Measurements from ENCODE around the gene KCNIP1. TPM values are rescaled to one million over a fixed set of nuclear protein-coding genes. Genes with fewer than 3 reads are reported as not detected.

KCNIP1 gene
- total RNA-seq, 3 donors from 2014 or later = not detected

- H3K4me1 Mint-ChIP-seq (ENCODE audit: low read depth) = no peaks in the 10 kb centered on the region
- ATAC-seq (no peak), DNase-seq (no peak)
- no peak overlapping the region for H3K4me3 Mint-ChIP-seq
- no peaks in the 10 kb centered on the region for H3K9me3 Mint-ChIP-seq
- H3K27me3 Mint-ChIP-seq (ENCODE audit: low read depth) = peaks cover 8% of the 10 kb centered on the region
- no peaks in the 10 kb centered on the region for H3K36me3 Mint-ChIP-seq (ENCODE audit: insufficient read depth)
Observed at GRCh38 chr5:170490381-170490780, 13.4 kb upstream of the KCNIP1 start.

GRCh38 chr5:170491479-170491878 lies 12.3 kb upstream of the KCNIP1 start:
- Mint-ChIP-seq H3K4me1 (ENCODE audit: low read depth) (no peaks in the 10 kb centered on the region), H3K36me3 (ENCODE audit: insufficient read depth) (no peaks in the 10 kb centered on the region), H3K27me3 (ENCODE audit: low read depth) (peaks cover 15% of the 10 kb centered on the region), H3K9me3 (no peaks in the 10 kb centered on the region), H3K4me3 (no peak overlapping the region)
- ATAC-seq (no peak), DNase-seq (no peak)

GRCh38 chr5:170493028-170493820 lies 10.6 kb upstream of the KCNIP1 start:
- Mint-ChIP-seq H3K27me3 (ENCODE audit: low read depth) (peaks cover 22% of the 10 kb centered on the region), H3K36me3 (ENCODE audit: insufficient read depth) (no peaks in the 10 kb centered on the region), H3K4me1 (ENCODE audit: low read depth) (no peaks in the 10 kb centered on the region), H3K9me3 (no peaks in the 10 kb centered on the region), H3K4me3 (no peak overlapping the region)
- DNase-seq (no peak), ATAC-seq (no peak)

- Mint-ChIP-seq H3K4me3 (no peak overlapping the region), H3K27me3 (ENCODE audit: low read depth) (peaks cover 27% of the 10 kb centered on the region), H3K36me3 (ENCODE audit: insufficient read depth) (no peaks in the 10 kb centered on the region), H3K9me3 (no peaks in the 10 kb centered on the region), H3K4me1 (ENCODE audit: low read depth) (no peaks in the 10 kb centered on the region)
- DNase-seq (no peak), ATAC-seq (no peak)
Observed at GRCh38 chr5:170494041-170494440, 9.8 kb upstream of the KCNIP1 start.

GRCh38 chr5:170495825-170496661 lies 7.8 kb upstream of the KCNIP1 start:
- Mint-ChIP-seq H3K27me3 (ENCODE audit: low read depth) (peaks cover 33% of the 10 kb centered on the region), H3K36me3 (ENCODE audit: insufficient read depth) (no peaks in the 10 kb centered on the region), H3K9me3 (no peaks in the 10 kb centered on the region), H3K4me1 (ENCODE audit: low read depth) (no peaks in the 10 kb centered on the region), H3K4me3 (no peak overlapping the region)
- DNase-seq (no peak), ATAC-seq (no peak)

GRCh38 chr5:170496662-170497028 lies 7.2 kb upstream of the KCNIP1 start:
- Mint-ChIP-seq H3K36me3 (ENCODE audit: insufficient read depth) (no peaks in the 10 kb centered on the region), H3K9me3 (no peaks in the 10 kb centered on the region), H3K4me3 (no peak overlapping the region), H3K4me1 (ENCODE audit: low read depth) (no peaks in the 10 kb centered on the region), H3K27me3 (ENCODE audit: low read depth) (peaks cover 36% of the 10 kb centered on the region)
- DNase-seq (no peak), ATAC-seq (no peak)

- Mint-ChIP-seq H3K27me3 (ENCODE audit: low read depth) (peaks cover 44% of the 10 kb centered on the region), H3K4me1 (ENCODE audit: low read depth) (no peaks in the 10 kb centered on the region), H3K36me3 (ENCODE audit: insufficient read depth) (no peaks in the 10 kb centered on the region), H3K9me3 (no peaks in the 10 kb centered on the region), H3K4me3 (no peak overlapping the region)
- ATAC-seq = no peak
- no peak for DNase-seq
Observed at GRCh38 chr5:170497311-170498038, 6.3 kb upstream of the KCNIP1 start.

GRCh38 chr5:170498811-170499351 lies 4.9 kb upstream of the KCNIP1 start:
- Mint-ChIP-seq H3K4me1 (ENCODE audit: low read depth) (no peaks in the 10 kb centered on the region), H3K9me3 (no peaks in the 10 kb centered on the region), H3K27me3 (ENCODE audit: low read depth) (peaks cover 53% of the 10 kb centered on the region), H3K36me3 (ENCODE audit: insufficient read depth) (no peaks in the 10 kb centered on the region), H3K4me3 (no peak overlapping the region)
- DNase-seq = no peak
- no peak for ATAC-seq

GRCh38 chr5:170499621-170500020 lies 4.2 kb upstream of the KCNIP1 start:
- Mint-ChIP-seq H3K4me3 (no peak overlapping the region), H3K4me1 (ENCODE audit: low read depth) (no peaks in the 10 kb centered on the region), H3K9me3 (no peaks in the 10 kb centered on the region), H3K27me3 (ENCODE audit: low read depth) (peaks cover 51% of the 10 kb centered on the region), H3K36me3 (ENCODE audit: insufficient read depth) (no peaks in the 10 kb centered on the region)
- ATAC-seq = no peak
- no peak for DNase-seq

- Mint-ChIP-seq H3K4me3 (no peak overlapping the region), H3K9me3 (no peaks in the 10 kb centered on the region), H3K27me3 (ENCODE audit: low read depth) (peaks cover 57% of the 10 kb centered on the region), H3K4me1 (ENCODE audit: low read depth) (peaks cover 1% of the 10 kb centered on the region), H3K36me3 (ENCODE audit: insufficient read depth) (no peaks in the 10 kb centered on the region)
- no peak for DNase-seq
- no peak for ATAC-seq
Observed at GRCh38 chr5:170501361-170501760, 2.5 kb upstream of the KCNIP1 start.

- Mint-ChIP-seq H3K4me1 (ENCODE audit: low read depth) (peaks cover 1% of the 10 kb centered on the region), H3K27me3 (ENCODE audit: low read depth) (peaks cover 52% of the 10 kb centered on the region), H3K9me3 (no peaks in the 10 kb centered on the region), H3K36me3 (ENCODE audit: insufficient read depth) (no peaks in the 10 kb centered on the region), H3K4me3 (no peak overlapping the region)
- ATAC-seq = no peak
- DNase-seq = no peak
Observed at GRCh38 chr5:170501931-170502330, 1.9 kb upstream of the KCNIP1 start.

GRCh38 chr5:170504616-170505266 lies 921 bp downstream of the KCNIP1 start:
- H3K4me3 Mint-ChIP-seq = no peak overlapping the region
- H3K9me3 Mint-ChIP-seq = no peaks in the 10 kb centered on the region
- H3K36me3 Mint-ChIP-seq (ENCODE audit: insufficient read depth) = no peaks in the 10 kb centered on the region
- ATAC-seq (no peak), DNase-seq (no peak)
- H3K27me3 Mint-ChIP-seq (ENCODE audit: low read depth) = peaks cover 48% of the 10 kb centered on the region
- H3K4me1 Mint-ChIP-seq (ENCODE audit: low read depth) = peaks cover 1% of the 10 kb centered on the region

- DNase-seq (no peak), ATAC-seq (no peak)
- H3K9me3 Mint-ChIP-seq = no peaks in the 10 kb centered on the region
- H3K36me3 Mint-ChIP-seq (ENCODE audit: insufficient read depth) = no peaks in the 10 kb centered on the region
- H3K4me1 Mint-ChIP-seq (ENCODE audit: low read depth) = peaks cover 1% of the 10 kb centered on the region
- no peak overlapping the region for H3K4me3 Mint-ChIP-seq
- H3K27me3 Mint-ChIP-seq (ENCODE audit: low read depth) = peaks cover 25% of the 10 kb centered on the region
Observed at GRCh38 chr5:170508036-170508435, 4.2 kb downstream of the KCNIP1 start.
